ENCODE measurements around the gene ZDHHC16. TPM values are rescaled to one million over a fixed set of nuclear protein-coding genes. Genes with fewer than 3 reads are reported as not detected.
"Not testable (repeated sequence)": the region's sequence is repeated elsewhere in the genome, so short reads cannot be mapped to it uniquely, and the experiment has no call there.

The ZDHHC16 gene
- total RNA-seq = 37.4 TPM

GRCh38 chr10:97445722-97446639 lies at the start of gene ZDHHC16, which contains the start of gene EXOSC1:
TSS of gene ZDHHC16 (plus strand) at chr10:97446175. CDS start at chr10:97451676, 5,501 bp downstream.
TSS of gene EXOSC1 (minus strand) at chr10:97446006. CDS start at chr10:97445985, 21 bp downstream.
- DNase-seq (ENCODE audit: low spot score) = peak; percentile 94

- peak; percentile 43 for DNase-seq (ENCODE audit: low spot score)
Measured at GRCh38 chr10:97399843-97400545, 46.0 kb upstream of the ZDHHC16 start.

- DNase-seq (ENCODE audit: low spot score) = peak; percentile 95
Measured at GRCh38 chr10:97400665-97401454, 45.1 kb upstream of the ZDHHC16 start, which contains the start of gene RRP12. TSS of gene RRP12 (minus strand) at chr10:97401340. CDS start at chr10:97401231, 109 bp downstream.

- DNase-seq (ENCODE audit: low spot score) = no peak
Measured at GRCh38 chr10:97401455-97401919, 44.5 kb upstream of the ZDHHC16 start.

GRCh38 chr10:97404044-97404443 lies 41.9 kb upstream of the ZDHHC16 start:
- DNase-seq (ENCODE audit: low spot score) = no peak

- no peak for DNase-seq (ENCODE audit: low spot score)
Measured at GRCh38 chr10:97406064-97406463, 39.9 kb upstream of the ZDHHC16 start.

GRCh38 chr10:97406483-97406882 lies 39.5 kb upstream of the ZDHHC16 start:
- DNase-seq (ENCODE audit: low spot score) = not testable (repeated sequence)

GRCh38 chr10:97407211-97407951 lies 38.6 kb upstream of the ZDHHC16 start:
- peak; percentile 56 for DNase-seq (ENCODE audit: low spot score)

- DNase-seq (ENCODE audit: low spot score) = no peak
Measured at GRCh38 chr10:97407952-97408248, 38.1 kb upstream of the ZDHHC16 start.

GRCh38 chr10:97408496-97408992 lies 37.4 kb upstream of the ZDHHC16 start:
- no peak for DNase-seq (ENCODE audit: low spot score)

- no peak for DNase-seq (ENCODE audit: low spot score)
Measured at GRCh38 chr10:97411406-97411805, 34.6 kb upstream of the ZDHHC16 start.

GRCh38 chr10:97412891-97413304 lies 33.1 kb upstream of the ZDHHC16 start:
- no peak for DNase-seq (ENCODE audit: low spot score)

GRCh38 chr10:97416565-97416964 lies 29.4 kb upstream of the ZDHHC16 start:
- DNase-seq (ENCODE audit: low spot score) = no peak

- DNase-seq (ENCODE audit: low spot score) = not testable (repeated sequence)
Measured at GRCh38 chr10:97423757-97424098, 22.2 kb upstream of the ZDHHC16 start.

GRCh38 chr10:97425964-97426775 lies 19.8 kb upstream of the ZDHHC16 start, which contains the start of gene PGAM1:
TSS of gene PGAM1 (plus strand) at chr10:97426191. CDS start at chr10:97426308, 117 bp downstream.
- DNase-seq (ENCODE audit: low spot score) = peak; percentile 96

- DNase-seq (ENCODE audit: low spot score) = no peak
Measured at GRCh38 chr10:97426776-97427570, 19.0 kb upstream of the ZDHHC16 start.

- DNase-seq (ENCODE audit: low spot score) = peak; percentile 67
Measured at GRCh38 chr10:97427571-97428179, 18.3 kb upstream of the ZDHHC16 start.

GRCh38 chr10:97428572-97428981 lies 17.4 kb upstream of the ZDHHC16 start:
- DNase-seq (ENCODE audit: low spot score) = no peak

- no peak for DNase-seq (ENCODE audit: low spot score)
Measured at GRCh38 chr10:97434055-97434454, 11.9 kb upstream of the ZDHHC16 start.
